NCI-H187 (cell line): ENCODE measurements around the gene HPGDS.
"Not testable (repeated sequence)": the region's sequence is repeated elsewhere in the genome, so short reads cannot be mapped to it uniquely, and the experiment has no call there.

ENCODE experiments used
- DNase-seq, 2 experiments: peaks; one replicate each; lab custom pipeline; 2025; lab: John Stamatoyannopoulos, UW

The HPGDS gene

DNA sequence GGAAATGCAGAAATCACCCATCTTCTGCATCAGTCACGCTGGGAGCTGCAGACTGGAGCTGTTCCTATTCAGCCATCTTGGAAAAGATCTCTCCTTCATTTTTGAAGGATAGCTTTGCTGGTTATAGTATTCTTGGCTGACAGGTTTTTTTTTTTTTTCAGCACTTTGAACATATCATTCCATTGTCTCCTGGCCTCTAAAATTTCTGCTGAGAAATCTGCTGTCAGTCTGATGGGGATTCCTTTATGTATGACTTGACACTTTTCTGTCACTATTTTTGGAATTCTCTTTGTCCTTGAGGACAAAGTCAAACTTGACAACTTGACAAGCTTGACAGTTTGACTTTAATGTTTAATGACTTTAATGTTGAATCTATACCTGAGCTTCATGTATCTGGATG lies 16.8 kb downstream of the HPGDS start:
- DNase-seq, result no peak

- not testable (repeated sequence) for DNase-seq
Measured at GRCh38 chr4:94319927-94320326, 22.7 kb downstream of the HPGDS start.

DNA sequence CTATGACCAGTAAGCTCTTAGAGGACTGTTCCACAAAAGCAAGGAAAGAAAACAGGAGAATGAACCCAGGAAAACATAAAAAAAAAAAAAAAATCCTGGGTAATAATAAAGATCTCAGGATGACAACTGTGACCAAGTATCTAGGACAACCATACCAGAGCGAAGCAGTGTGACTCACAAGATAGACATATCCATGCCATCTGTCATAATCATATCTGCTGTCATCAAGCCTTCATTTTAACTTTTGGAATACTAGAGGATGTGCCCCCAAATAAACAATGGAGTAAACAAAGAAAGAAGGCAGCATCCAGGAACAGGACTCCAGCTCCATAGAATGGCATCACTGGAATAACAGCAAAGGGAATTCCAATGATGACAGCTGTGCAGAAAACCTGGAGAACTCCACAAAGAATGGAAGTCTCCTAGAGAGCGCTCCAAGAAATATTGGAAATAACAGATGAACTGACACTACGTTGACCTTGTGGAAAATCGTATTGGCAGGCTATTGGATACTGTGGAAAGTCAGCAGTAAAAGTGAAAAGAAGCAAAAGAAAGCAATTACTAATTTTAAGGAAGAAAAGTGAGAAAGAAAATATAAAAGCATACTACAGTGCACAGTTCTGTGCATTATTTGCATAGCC lies 35.3 kb downstream of the HPGDS start:
- DNase-seq, result no peak

GRCh38 chr4:94306713-94307112 lies 35.9 kb downstream of the HPGDS start:
- DNase-seq, result no peak

DNA sequence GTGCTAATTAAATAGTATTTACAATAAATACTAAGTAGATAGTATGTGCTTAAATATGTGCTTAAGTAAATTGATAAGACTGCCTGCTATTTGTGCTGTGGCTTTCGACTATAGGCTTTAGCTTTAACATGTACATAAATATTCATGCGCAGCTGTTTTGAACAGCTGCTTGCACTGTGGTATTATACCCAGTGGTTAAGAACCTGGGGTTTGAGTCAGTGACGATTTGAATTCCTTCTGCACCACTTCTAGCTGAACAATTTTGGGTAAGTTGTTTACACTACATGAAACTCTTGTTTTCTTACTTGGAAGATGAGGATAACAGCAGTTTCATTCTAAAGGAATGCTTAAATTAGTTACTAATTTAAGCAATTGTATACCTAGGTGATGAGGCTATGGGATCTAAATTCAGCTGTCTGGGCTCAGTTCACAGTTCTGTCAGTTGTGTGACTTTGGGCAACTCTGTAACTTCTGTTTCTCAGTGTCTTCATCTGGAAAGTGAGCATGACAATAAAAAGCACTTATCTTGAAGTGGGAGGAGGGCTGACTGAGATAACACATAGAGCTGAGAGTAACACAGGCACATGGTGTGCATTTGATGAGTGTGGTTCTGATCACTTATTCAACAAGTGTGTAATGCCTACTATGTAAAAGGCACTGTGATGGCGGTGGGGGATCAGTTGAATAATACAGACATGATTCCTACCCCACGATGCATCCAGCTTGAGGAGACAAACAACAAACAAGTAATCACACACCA lies 37.0 kb downstream of the HPGDS start:
- DNase-seq, result no peak

DNA sequence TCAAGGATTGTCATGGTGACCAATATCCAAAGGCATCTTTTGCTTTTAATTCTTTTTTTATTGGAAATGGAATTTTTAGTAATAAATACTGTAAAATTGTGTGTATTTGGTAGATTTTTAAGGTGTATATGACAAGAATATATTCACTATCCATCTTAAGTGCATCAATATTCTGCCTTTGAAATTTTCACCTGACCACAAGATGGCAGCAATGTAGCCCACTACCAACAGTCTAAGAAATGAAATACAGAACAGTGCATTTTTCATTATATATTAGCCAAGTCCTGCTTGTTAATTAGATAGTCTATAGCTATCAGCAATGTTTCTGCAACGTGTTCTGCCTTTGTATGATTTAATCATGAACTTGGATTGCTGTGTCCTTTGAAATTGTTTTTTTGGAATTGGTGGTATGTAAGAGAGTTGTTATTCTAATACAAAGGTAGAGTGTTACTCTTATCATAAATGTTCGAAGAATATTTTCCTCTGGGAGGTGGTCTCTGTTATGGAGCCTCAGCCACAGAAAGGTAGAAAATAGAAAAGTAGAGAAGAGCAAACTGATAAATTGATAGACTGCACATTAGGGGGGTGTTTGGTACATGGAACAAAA lies 38.2 kb downstream of the HPGDS start:
- DNase-seq, result no peak

- DNase-seq, result no peak
Measured at GRCh38 chr4:94302191-94302590, 40.4 kb downstream of the HPGDS start.

DNA sequence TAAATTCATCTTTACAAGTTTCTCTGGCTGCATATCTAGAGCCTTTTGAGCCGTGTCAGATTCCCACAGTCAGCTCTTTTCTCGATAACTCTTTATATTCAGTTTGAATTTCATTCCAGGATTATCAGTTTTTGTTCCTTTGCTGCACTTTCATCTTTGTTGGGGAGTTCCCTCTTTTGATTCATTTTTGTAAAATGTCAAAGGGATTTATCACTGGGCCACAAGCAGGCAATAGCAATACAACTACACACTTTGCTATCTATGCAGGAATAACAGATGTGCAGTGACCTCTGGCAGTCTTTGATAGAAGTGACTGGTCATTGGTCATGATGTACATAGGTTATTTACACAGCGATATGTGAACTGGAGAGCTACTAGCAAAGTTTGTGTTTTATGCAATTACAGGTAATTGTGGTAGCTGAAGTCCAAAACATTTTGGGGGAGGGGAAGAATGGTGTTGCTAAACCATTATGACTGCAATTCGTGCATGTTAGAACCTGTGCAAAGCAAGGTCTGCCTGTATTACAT lies 43.8 kb downstream of the HPGDS start:
- DNase-seq, result no peak

DNA sequence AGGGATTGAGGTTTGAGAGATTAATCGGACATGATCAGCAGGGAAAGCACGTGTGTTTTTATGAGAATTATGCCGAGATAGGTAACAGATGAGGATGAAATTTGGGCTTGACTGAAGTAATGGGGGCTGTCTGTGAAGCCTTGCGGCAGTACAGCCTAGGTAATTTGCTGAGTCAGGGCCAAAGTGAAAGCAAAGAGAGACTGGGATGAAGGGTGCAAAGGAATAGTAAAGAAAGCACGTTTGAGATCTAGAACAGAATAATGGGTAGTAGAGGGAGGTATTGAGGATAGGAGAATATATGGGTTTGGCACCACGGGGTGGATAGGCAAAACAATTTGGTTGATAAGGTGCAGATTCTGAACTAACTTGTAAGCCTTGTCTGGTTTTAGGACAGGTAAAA lies 47.2 kb downstream of the HPGDS start:
- not testable (repeated sequence) for DNase-seq

GRCh38 chr4:94293981-94294380 lies 48.7 kb downstream of the HPGDS start:
- not testable (repeated sequence) for DNase-seq

- no peak for DNase-seq
Measured at GRCh38 chr4:94290245-94290644, 52.4 kb downstream of the HPGDS start.

GRCh38 chr4:94285666-94286065 lies 57.0 kb downstream of the HPGDS start:
- no peak for DNase-seq

DNA sequence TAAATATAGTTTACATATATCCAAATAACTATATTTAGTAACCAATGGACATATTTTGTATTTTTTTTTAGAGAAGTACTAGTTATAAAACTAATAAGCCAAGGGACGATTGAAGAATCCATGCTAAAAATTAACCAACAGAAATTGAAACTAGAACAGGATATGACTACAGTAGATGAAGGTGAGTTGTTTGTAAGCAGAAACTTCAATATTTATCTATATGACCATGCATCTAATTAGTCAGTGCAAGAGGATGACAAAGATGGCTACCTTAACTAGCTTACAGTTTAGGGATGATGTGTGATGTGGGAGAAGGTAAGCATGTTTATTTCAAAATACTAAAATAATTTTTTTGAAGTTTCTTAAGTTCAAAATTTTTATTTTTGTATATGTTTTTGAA lies 57.7 kb downstream of the HPGDS start:
- DNase-seq, result no peak

- DNase-seq, result no peak
Measured at GRCh38 chr4:94278781-94279180, 63.9 kb downstream of the HPGDS start.

- DNase-seq, result no peak
Measured at GRCh38 chr4:94277534-94277933, 65.1 kb downstream of the HPGDS start.

GRCh38 chr4:94276204-94276603 lies 66.4 kb downstream of the HPGDS start:
- no peak for DNase-seq

GRCh38 chr4:94274912-94275311 lies 67.7 kb downstream of the HPGDS start:
- DNase-seq, result no peak

DNA sequence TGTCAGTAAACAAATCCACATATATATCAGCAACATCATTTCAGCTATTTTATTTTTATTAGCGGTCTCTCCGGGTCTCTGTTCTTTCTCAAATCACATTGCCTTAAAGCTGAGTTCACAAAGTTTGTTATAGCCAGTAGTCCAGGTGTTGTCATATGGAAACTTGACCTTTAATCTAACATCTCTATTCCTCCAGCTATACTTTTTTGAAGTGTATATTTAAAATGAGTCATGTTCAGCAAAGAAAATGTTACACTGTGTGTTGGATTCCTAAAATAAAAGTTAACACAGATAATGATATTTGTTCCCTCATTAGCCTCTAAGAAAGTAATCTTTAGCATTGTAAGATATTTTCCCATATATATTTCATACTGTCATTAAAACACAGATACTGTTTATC lies 71.4 kb downstream of the HPGDS start:
- DNase-seq, result no peak

DNA sequence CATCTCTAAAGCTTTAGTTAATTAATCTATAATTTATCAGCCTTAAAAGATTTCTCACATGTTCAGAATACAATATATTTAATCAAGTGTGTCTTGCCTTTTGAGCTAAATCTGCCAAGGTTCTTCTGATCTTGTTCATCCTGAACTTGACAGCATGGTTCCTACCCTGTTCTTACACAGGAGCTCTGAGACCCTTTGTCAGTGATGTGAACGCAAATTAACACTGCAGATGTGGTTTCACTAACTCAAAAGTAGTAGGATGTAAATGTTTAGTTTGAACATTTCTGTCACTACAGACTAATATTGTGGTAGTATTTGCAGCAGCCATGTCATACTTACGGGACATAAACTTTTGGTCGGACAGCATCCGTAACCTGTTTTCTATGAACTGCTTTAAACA lies 75.6 kb downstream of the HPGDS start:
- no peak for DNase-seq

GRCh38 chr4:94262163-94263016 lies 80.2 kb downstream of the HPGDS start:
- no peak for DNase-seq

- no peak for DNase-seq
Measured at GRCh38 chr4:94256828-94257227, 85.8 kb downstream of the HPGDS start.

GRCh38 chr4:94256144-94256783 lies 86.4 kb downstream of the HPGDS start:
- DNase-seq, result no peak
